ENCODE measurements around the gene NCOR1.
"Not testable (repeated sequence)": the region's sequence is repeated elsewhere in the genome, so short reads cannot be mapped to it uniquely, and the experiment has no call there.

Gene NCOR1

DNA sequence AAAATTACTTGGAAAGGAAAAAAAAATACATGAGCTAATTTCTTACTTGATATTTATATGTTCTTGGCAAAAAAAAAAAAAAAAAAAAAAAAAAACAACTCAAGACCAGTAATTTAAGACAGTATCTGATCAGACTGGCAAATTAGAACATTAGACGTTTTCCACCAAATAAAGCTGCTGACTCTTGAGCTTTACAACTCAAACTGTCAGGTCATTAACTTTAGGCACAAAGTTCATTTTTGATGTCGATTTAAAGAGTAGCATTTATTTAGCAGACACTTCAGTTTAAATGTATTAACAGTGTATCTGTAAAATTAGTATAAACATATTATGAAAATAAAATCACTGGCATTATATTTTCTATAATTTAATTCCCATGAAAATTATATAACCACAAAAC lies 66.7 kb downstream of the NCOR1 start:
- no peak for DNase-seq (ENCODE audit: low spot score)

DNA sequence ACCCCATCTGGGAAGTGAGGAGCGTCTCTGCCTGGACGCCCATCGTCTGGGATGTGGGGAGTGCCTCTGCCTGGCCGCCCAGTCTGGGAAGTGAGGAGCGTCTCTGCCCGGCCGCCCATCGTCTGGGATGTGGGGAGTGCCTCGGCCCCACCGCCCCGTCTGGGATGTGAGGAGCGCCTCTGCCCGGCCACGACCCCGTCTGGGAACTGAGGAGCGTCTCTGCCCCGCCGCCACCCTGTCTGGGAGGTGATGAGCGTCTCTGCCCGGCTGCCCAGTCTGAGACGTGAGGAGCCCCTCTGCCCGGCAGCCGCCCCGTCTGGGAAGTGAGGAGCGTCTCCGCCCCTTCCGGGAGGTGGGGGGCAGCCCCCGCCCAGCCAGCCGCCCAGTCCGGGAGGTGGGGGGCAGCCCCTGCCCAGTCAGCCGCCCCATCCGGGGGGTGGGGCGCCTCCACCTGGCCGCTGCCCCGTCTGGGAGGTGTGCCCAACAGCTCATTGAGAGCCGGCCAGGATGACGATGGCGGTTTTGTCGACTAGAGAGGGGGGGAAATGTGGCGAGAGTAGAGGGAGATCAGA lies 69.9 kb downstream of the NCOR1 start:
- not testable (repeated sequence) for DNase-seq (ENCODE audit: low spot score)

DNA sequence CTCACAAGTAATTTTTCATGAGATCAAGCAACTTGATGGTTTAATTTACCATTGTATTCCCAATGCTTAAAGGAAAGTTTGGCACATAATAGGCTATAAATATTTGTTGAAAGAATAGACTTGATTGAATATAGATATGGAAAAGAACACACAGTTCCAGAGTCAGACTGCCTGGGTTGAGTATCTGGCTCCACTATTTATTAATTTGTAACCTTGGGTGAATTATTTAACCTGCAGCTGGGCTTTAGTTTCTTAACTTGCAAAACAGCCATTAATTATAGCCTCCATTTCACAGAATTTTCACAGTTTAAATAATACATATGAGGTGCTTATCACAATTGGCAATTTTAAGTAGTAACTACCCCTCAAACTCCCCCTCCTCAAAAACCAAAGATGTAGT lies 73.6 kb downstream of the NCOR1 start:
- no peak for DNase-seq (ENCODE audit: low spot score)

DNA sequence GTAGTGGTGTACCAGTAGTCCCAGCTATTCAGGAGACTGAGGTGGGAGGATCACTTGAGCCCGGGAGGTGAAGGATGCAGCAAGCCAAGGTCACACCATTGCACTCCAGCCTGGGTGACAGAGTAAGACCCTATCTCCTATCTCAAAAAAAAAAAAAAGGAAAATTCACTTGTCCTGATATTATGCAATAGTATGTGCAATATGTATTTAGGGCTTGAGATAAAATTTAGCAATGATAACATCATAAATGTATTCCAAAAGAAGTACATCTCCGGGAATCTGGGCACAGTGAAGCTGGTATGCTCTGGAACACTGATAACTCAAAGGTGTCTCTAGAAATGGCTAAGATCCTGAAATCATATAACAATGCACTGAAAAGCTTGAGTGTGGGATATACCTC lies 74.5 kb downstream of the NCOR1 start:
- no peak for DNase-seq (ENCODE audit: low spot score)

DNA sequence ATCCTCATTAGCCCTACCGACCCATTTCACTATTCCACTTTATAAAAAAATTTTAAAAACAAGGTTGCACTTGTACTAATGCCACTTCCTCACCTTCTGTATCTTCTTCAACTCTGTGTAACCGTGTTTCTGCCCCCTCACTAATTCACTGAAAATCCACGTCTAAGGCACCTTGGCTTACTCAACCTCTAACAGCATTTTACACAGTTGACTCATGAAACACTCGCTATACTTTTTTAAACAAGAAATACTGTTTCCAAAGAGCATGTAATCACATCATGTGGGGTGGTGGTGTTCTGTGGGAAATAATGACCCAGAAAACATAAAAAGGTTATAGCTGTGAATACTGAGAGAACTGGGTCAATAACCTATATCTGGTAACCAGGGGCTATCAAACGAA lies 79.9 kb downstream of the NCOR1 start:
- DNase-seq (ENCODE audit: low spot score): no peak

DNA sequence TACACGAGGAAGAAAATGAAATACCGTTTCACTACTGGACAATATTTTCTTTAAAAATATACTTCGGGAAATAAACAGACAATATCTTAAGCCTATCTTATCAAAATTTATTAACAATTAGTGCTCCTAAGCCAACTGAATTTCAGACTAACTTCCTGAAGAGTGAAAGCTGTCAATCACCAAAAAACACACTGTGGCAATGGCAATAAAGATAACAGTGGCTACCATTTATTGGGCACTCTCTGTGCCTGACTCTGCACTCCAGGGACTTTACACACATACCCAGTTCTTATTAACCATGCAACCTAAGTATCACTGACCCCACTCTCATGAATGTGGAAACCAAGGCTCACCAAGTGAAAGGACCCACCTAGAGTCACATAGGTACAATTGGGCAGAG lies 83.7 kb downstream of the NCOR1 start:
- no peak for DNase-seq (ENCODE audit: low spot score)

DNA sequence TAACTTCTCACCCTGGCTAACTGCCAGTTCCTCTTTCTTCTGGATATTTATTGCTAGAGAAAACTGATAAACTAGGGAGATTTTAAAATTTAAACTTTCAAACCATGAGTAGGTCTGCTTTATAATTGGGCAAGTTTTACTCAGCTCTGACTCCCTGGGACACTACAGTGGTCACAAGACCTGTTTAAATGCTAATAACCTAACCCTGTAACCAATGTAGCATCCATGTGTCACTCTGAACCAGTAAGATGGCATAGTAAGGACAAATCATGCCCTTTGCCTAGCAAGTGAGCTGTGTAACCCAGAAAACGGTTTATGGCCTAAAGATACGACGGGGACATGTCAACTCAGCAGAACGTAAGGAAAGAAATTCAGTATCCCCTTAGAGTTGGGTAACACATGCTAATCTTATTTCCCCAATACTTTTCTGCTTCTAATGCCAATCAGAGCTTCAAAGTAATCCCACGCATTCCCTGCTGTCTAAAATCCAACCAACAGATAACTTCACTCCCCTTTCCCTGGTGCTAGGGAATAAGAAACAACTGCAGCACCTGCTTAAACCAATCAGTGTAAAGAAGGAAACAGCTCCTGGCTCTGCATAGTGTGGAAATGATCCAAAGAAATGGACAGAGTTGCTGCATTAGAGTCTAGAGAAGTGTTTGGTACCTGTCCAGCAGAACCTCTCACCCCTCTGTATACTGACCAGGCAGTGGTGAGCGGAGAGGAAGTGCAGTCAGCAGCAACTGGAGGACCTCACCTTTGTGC lies 85.7 kb downstream of the NCOR1 start:
- DNase-seq (ENCODE audit: low spot score): no peak

DNA sequence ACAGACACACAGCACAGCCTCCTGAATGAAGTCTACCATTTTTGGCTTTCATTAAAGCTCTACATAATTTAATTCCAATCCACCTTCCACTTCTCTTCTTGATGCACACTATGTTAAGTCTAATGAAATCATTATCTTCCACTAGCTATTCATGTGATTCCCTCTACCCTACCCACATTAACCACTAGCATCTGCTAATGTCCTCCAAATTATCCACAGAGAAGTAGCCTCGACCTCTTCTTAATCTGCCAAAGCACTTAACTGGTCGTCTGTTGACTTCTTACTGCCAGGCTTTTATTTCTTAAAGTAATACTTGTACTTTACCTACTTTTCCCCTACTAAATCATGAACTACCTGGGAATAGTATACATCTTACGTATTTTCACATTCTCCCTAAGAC lies 91.8 kb downstream of the NCOR1 start:
- no peak for DNase-seq (ENCODE audit: low spot score)

DNA sequence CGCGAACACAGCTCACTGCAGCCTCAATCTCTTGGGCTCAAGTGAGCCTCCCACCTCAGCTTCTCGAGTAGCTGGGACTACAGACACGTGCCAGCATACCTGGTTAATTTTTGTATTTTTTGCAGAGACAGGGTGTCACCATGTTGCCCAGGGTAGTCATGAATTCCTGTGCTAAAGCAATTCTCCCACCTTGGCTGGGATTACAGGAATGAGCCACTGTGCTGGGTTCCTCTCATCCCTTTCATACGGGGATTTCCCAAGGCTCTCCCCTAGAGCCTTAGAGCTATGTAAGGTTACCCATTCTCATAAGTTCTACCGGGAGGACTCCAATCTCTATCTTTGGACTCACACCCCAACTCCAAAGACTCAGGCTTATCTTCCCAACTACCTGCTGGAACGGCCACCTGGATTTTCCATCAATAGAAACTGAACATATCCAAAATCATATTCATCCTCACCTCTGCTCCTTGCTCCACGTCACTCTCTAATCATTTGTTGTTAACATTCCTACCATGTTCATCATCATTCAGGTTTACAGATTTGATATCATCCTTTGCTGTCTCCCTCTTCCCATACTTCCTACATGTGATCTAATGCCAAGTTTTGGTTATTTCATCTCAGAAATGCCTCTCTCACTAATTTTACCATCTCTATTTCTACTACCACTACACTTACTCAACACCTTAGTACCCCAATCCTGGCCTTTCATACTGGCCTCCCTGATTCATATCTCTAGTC lies 92.5 kb downstream of the NCOR1 start:
- no peak for DNase-seq (ENCODE audit: low spot score)

DNA sequence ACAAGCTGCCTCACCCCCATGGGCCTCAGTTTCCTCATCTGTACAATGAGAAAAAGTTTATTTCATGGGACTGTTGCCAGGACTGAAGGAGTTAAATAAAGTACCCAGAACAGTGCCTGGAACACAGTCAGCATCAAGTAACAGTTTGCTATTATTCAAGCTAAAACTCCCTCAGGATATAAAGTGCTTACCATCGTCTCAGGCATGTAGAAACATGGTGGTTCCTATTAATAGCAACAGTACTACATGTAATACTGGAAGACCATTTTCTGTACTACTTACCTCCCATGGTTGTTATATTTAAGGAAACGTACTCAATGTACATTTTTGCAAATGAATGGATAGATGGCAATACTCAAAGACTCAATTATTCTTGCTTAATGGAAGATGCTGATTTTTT lies 93.4 kb downstream of the NCOR1 start:
- DNase-seq (ENCODE audit: low spot score): no peak

DNA sequence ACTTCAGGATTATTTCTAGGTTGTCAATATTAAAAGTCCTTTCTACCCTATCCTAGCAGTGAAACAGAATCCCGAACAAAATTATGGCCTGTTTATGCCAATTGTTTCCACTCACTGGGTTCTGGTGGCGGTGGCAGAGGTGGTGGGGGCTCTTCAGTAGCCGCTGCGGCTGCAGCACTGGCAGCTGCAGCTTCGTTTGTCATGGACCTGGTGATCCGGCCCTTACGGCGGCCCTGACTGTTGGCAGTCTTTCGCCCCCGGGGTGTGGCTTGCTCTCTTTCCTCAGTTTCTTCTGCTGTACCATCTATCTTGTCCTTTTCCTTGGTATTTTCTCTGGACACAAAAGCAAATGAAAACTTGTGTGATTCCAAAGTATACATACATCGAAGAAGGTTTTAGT lies 94.4 kb downstream of the NCOR1 start:
- DNase-seq (ENCODE audit: low spot score): no peak

DNA sequence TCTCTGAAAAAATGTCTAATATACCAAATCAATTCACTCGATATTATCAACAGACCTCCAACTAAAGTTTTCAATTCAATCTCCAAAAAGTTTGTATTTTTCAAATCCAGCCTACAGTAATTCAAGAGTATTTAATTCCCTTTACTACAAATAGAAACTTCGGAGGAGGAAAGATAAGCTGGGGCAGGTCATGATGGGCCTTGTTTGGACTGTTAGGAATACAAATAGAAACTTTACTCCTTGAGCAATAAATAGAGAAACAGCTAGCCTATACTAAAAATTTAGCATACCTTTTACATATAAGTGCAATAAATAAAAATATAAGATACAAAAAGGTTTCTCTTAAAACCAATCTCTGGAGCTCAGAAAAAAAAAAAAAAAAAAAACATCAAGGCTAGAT lies 98.2 kb downstream of the NCOR1 start:
- no peak for DNase-seq (ENCODE audit: low spot score)

DNA sequence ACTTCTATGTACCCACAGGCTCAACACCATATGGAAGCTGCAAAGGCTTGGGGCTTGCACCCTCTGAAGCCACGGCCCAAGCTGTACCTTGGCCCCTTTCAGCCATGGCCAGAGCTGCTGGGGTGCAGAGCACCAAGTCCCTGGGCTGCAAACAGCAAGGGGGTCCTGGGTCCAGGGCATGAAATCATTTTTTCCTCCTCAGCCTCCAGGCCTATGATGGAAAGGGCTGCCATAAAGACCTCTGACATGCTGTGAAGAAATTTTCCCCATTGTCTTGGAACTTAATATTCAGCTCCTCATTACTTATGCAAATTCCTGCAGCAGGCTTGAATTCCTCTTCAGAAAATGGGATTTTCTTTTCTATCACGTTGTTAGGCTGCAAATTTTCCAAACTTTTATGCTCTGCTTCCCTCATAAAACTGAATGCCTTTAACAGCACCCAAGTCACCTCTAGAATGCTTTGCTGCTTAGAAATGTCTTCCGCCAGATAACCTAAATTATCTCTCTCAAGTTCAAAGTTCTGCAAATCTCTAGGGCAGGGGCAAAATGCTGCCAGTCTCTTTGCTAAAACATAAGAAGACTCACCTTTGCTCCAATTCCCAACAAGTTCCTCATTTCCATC lies 100.1 kb downstream of the NCOR1 start:
- not testable (repeated sequence) for DNase-seq (ENCODE audit: low spot score)

DNA sequence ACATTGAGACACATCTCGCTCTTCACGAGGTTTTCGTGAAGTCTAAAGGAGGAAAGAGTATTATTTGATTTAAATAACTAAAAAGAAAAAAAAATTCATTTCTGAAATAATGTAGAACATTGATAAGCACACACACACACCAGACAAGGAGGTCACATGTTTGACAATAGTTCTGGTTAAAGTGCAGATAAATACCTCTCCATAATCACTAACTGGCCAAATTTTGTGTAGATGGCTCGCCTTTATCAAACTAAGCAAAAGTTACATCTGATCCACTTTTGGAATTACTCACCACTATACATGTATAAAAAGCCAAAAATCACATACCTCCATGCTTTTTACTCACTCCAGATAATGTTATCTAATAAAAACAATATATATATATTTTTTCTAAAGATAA lies 106.5 kb downstream of the NCOR1 start:
- no peak for DNase-seq (ENCODE audit: low spot score)

DNA sequence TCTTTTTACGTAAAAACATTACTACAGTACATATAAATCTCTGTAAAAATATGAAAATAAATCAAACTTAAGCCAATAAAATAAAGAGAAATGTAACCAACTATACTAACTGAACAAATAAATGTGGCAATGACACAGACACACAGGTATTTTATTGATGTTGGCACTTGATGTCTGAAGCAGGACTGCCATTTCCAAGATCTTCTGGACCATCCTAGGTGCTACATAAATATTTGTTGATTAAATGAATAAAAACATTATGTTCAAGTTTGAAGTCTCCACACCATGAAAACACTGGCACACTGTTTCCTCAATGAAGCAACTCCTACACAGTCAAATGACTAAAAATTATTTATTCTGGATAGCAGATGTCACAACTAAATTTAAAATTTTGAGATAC lies 106.9 kb downstream of the NCOR1 start:
- no peak for DNase-seq (ENCODE audit: low spot score)

DNA sequence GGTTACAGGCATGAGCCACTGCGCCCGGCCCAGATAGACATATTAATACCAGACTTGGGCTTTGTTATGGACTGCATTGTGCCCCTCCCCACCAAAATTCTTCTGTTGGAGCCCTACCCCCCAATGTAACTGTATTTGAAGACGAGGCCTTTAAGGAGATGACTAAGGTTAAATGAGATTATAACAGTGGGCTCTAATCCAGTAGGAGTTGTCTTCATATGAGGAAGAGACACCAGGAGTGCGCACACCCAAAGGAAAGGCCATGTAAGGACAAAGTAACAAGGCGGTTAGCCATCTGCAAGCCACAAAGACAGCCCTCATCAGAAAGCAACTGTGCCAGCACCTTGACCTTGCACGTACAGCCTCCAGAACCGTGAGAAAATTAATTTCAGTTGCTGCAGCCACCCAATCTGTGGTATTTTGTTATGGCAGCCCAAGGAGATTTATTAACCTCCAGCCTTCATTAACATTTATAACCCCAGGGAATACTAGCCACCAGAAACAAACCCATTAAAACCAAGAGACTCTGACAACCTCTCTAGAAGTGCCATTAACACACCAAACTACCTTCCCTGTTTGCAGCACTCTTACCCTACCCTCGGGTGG lies 108.1 kb downstream of the NCOR1 start:
- no peak for DNase-seq (ENCODE audit: low spot score)

DNA sequence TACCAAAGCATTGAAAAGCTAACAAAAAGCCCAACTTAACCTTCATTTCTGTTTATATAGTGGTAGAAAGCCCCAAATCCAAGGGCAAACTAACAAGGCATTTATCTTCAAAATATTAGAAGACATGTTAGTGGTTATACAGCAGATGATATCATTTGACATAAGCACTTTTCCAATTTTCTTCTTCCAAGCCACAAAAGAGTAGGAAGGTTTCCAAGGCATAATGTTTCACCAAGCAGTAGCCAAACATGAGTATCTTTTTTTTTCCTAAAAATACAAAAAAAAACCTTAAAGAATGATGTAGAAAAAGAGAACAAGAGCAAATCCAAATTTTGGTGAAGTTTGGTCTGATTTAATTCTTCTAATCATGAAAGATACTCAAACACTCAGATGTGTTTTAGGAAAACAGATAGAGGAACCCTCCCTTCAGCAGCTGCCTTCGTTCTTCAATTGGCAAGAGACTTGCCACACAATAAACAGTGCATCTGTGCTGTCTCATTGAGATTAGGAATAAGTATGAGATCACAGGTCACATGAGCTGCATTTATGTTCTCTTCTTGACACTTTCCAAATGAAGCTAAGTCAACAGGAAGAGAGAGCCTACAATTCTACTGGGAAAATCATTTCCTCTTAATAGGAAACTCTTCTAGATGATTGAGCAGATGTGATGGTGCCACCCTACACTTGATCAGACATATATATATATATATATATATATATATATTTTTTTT lies 109.0 kb downstream of the NCOR1 start:
- no peak for DNase-seq (ENCODE audit: low spot score)

DNA sequence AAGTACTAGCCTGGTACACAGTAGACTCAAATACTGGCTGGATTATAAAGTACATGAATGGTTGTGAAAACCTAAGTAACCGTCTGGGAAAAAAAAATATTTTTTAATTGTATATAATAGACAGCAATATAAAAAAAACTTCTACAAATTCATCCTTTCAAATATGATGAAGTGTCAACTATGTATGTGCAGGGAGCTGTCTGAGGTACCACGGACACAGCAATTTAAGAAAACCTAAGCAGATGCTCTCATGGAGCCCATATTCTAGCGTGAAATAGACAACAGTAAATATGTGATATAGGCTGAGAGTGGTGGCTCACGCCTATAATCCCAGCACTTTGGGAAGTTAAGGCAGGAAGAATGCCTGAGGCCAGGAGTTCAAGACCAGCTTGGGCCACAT lies 111.1 kb downstream of the NCOR1 start:
- DNase-seq (ENCODE audit: low spot score): no peak

DNA sequence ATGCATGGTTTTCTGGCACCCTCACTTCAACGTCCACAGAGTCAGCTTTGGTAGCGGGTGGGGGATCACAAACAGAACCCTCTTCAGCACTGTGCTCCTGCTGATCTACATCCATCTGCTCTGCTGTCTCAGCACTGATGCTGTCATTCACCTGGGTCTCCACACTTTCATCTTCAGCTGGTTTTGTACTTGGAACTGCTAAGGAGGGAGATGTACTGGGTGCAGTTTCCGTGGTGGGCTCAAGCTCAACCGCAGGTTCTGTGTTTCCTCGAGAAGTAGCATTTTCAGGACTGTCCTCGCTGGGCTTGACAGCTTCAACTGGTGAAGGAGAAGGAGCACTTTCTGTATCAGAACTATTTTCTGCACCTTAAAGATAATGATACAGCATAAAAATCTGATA lies 113.9 kb downstream of the NCOR1 start:
- no peak for DNase-seq (ENCODE audit: low spot score)

DNA sequence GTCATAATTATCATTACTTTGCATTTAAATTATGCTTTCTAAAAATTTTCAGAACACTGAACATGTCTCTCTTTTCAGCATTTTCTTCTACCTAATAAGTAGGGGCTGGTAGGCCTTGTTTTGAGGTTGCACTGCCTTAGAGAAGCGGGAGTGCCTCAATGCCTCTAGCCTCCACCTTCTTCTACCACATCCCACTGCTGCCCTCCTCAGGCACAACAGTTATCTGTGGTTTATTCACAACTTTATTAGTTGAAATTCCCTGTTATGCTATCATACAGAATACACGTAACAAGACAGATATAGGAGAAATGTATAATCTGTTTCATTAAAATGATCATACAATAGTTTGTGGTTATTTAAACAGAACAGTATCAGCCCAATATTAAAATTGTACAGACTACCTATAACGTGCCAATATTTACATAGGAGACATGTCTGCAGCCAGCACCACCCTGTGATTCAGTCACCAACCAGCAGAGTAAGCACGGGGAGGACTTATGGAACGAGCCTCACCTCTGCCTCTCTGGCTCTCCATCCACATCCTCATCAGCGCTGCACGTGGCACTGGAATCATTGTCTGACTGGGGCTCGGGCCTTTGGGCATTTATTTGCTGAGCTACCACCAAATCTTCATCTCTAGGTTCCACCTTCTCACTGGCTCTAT lies 114.5 kb downstream of the NCOR1 start:
- no peak for DNase-seq (ENCODE audit: low spot score)

DNA sequence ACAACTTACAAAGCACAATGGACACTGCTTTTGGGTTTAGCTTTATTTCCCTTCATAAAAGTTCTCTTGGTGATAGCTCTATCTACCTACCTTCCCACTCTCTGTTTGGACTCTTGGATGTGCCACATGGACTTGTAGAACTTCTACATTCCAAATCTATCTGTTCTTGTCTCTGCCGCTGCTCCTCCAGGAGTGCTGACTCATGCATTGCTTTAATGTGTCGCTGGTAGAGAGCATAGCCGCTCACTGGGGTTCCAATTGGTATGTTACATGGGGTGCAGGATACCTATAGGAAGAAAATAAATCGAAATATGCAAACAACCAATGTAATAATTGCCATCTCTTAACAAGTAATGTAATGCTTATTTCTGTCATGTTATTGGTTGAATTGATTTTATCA lies 123.6 kb downstream of the NCOR1 start:
- DNase-seq (ENCODE audit: low spot score): no peak
